ENCODE results near the gene CDR2L.
"Not testable (repeated sequence)": the region's sequence is repeated elsewhere in the genome, so short reads cannot be mapped to it uniquely, and the experiment has no call there.

The CDR2L gene

GRCh38 chr17:75041656-75042280, 54.3 kb downstream of the CDR2L start:
- H3K4me1 ChIP-seq (ENCODE audit: control insufficient read depth in 1 of 2, insufficient read depth in 1 of 2, low read depth in 1 of 2, low read length in 1 of 2): peaks cover 6 to 7% of the 10 kb centered on the region in 2 experiments
- no peak overlapping the region for H3K4me3 ChIP-seq (ENCODE audit: low read depth in 1 of 2, low read length in 1 of 2)
- no peaks in the 10 kb centered on the region for H3K27me3 ChIP-seq
- no peaks in the 10 kb centered on the region for H3K9me3 ChIP-seq
- TF ChIP-seq CTCF (IDR thresholded peaks at IDR 0.05): no peak
- peaks cover 42% of the 10 kb centered on the region for H3K36me3 ChIP-seq
- no peak overlapping the region for H3K27ac ChIP-seq

DNA sequence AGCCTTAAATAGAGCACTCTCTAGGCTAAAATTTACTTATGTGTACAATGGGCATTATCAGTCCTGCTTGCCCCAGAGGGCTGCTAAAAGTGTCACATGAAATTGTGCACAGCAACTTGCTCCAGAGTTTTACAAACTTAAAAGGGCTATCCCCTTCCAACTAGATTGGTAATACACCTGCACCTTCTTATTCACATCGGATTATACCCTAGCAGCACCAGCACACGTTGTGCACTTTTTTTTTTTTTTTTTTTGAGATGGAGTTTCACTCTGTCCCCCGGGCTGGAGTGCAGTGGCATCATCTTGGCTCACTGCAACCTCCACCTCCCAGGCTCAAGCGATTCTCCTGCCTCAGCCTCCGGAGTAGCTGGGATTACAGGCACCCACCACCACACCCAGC, 56.4 kb downstream of the CDR2L start:
- H3K4me1 ChIP-seq (ENCODE audit: control insufficient read depth in 1 of 2, insufficient read depth in 1 of 2, low read depth in 1 of 2, low read length in 1 of 2): peaks cover 19 to 22% of the 10 kb centered on the region in 2 experiments
- H3K36me3 ChIP-seq: peaks cover 28% of the 10 kb centered on the region
- H3K9me3 ChIP-seq; H3K27me3 ChIP-seq; H3K27ac ChIP-seq; H3K4me3 ChIP-seq (ENCODE audit: low read depth in 1 of 2, low read length in 1 of 2): not testable (repeated sequence)

- peaks cover 26% of the 10 kb centered on the region for H3K36me3 ChIP-seq
- no peak overlapping the region for H3K27ac ChIP-seq
- no peaks in the 10 kb centered on the region for H3K9me3 ChIP-seq
- H3K27me3 ChIP-seq: no peaks in the 10 kb centered on the region
- TF ChIP-seq CTCF (IDR thresholded peaks at IDR 0.05): no peak
- peaks cover 19 to 23% of the 10 kb centered on the region in 2 experiments for H3K4me1 ChIP-seq (ENCODE audit: control insufficient read depth in 1 of 2, insufficient read depth in 1 of 2, low read depth in 1 of 2, low read length in 1 of 2)
- H3K4me3 ChIP-seq (ENCODE audit: low read depth in 1 of 2, low read length in 1 of 2): no peak overlapping the region
These were observed 57.3 kb downstream of the CDR2L start for GRCh38 chr17:75044716-75045115.

DNA sequence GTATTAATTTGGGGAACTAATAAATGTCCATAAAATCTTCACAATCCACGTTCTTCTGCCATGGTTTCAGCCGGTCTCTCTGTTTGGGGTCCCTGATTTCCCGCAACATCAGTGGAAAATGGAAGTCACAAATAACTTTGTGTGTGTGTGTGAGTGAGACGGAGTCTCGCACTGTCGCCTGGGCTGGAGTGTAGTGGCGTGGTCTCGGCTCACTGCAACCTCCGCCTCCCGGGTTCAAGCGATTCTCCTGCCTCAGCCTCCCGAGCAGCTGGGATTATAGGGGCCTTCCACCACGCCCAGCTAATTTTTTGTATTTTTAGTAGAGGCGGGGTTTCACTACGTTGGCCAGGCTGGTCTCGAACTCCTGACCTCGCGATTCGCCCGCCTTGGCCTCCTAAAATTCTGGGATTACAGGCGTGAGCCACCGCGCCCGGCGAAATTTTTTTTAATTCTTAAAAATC, 58.5 kb downstream of the CDR2L start:
- Histone ChIP-seq H3K36me3 (peaks cover 29% of the 10 kb centered on the region), H3K4me1 (ENCODE audit: control insufficient read depth in 1 of 2, insufficient read depth in 1 of 2, low read depth in 1 of 2, low read length in 1 of 2) (peaks cover 19 to 23% of the 10 kb centered on the region in 2 experiments), H3K4me3 (ENCODE audit: low read depth in 1 of 2, low read length in 1 of 2) (peak overlapping the region; percentile 86 to 97), H3K27ac (peak overlapping the region; percentile 85)
- not testable (repeated sequence) for H3K27me3 ChIP-seq, H3K9me3 ChIP-seq

DNA sequence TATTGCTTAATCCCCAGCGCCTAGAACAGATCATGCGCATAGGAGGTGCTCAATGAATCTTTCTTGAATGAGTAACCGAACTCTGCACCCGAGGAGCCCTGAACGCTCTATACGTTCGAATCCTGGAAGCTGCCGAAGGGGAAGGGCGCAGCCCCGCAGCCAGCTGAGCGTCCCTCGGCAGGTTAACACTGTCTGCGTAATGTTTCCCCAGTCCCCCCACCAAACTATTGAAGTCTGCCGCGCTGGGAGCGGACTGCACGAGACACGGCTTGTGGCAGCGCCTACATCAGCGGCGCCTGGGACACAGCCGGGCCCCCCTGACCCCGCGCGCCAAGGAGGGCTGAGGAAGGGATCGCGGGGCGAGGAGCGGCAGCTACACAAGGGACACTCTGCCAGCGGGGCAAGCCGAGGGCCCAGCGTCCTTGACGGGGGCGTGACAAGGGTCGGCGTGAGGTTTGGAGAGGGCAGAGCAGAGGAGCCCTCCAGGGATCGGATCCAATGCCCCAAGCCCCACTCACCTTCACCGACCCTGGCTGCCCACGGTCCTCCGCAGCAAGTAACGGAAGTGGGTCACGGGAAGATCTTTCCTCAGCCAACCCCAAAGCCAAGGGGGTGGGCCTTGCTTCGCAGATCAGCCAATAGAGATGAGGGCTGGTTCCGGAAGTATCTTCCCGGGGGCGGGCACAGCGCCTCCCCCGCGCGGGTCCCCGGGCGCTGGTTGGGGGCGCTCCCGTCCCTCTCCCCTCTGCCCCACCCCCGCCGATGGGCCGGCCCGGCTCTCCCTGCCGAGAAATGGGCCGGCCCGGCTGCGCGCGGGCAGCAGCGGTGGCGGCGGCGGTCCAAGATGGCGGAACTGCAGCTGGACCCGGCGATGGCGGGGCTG, 59.2 kb downstream of the CDR2L start, which contains the start of the genes ATP5PD and KCTD2:
Gene ATP5PD (minus strand): TSS at position 563 of the 883 bp plus-strand sequence. CDS start 4,319 bp downstream, outside the sequence.
Gene KCTD2 (plus strand): TSS at position 819 of the 883 bp plus-strand sequence. CDS start 26 bp downstream, at position 845.
- H3K4me3 ChIP-seq (ENCODE audit: low read depth in 1 of 2, low read length in 1 of 2): peak within 1 kb of the TSS; percentile 86 to 97
- peaks cover 30% of the 10 kb centered on the region for H3K36me3 ChIP-seq
- peak within 1 kb of the TSS; percentile 85 for H3K27ac ChIP-seq
- H3K9me3 ChIP-seq: no peaks in the 10 kb centered on the region
- peaks cover 19 to 23% of the 10 kb centered on the region in 2 experiments for H3K4me1 ChIP-seq (ENCODE audit: control insufficient read depth in 1 of 2, insufficient read depth in 1 of 2, low read depth in 1 of 2, low read length in 1 of 2)
- H3K27me3 ChIP-seq: no peaks in the 10 kb centered on the region
- no peak for TF ChIP-seq CTCF (IDR thresholded peaks at IDR 0.05)

- peaks cover 19 to 23% of the 10 kb centered on the region in 2 experiments for H3K4me1 ChIP-seq (ENCODE audit: control insufficient read depth in 1 of 2, insufficient read depth in 1 of 2, low read depth in 1 of 2, low read length in 1 of 2)
- H3K4me3 ChIP-seq (ENCODE audit: low read depth in 1 of 2, low read length in 1 of 2): peak overlapping the region; percentile 86 to 97
- no peak for TF ChIP-seq CTCF (IDR thresholded peaks at IDR 0.05)
- H3K9me3 ChIP-seq: no peaks in the 10 kb centered on the region
- peaks cover 33% of the 10 kb centered on the region for H3K36me3 ChIP-seq
- peak overlapping the region; percentile 85 for H3K27ac ChIP-seq
- no peaks in the 10 kb centered on the region for H3K27me3 ChIP-seq
These were observed 60.1 kb downstream of the CDR2L start for GRCh38 chr17:75047398-75048098.

All from neutrophil (primary cell).